HEK293T (cell line): Measurements from ENCODE around the gene DHFR2.

Experiments
- BHLHE40 ChIP-seq: fragments of 450-650 bp; IDR thresholded peaks from 2 replicates; pipeline ENCODE4 v1.6.1; 2016; ENCODE audit warnings: mild to moderate bottlenecking, moderate library complexity, borderline replicate concordance
- FOXK2 ChIP-seq: fragments of 450-650 bp; IDR thresholded peaks from 2 replicates; pipeline ENCODE4 v1.6.1; 2016; ENCODE audit warnings: mild to moderate bottlenecking
- SUZ12 ChIP-seq: fragments of 450-650 bp; IDR thresholded peaks from 2 replicates; pipeline ENCODE4 v1.6.1; 2016; ENCODE audit warnings: mild to moderate bottlenecking
- TF ChIP-seq, protein P1 (sequence below): fragments of 450-650 bp; IDR thresholded peaks from 2 replicates; pipeline ENCODE4 v1.6.1; 2016

DNA sequence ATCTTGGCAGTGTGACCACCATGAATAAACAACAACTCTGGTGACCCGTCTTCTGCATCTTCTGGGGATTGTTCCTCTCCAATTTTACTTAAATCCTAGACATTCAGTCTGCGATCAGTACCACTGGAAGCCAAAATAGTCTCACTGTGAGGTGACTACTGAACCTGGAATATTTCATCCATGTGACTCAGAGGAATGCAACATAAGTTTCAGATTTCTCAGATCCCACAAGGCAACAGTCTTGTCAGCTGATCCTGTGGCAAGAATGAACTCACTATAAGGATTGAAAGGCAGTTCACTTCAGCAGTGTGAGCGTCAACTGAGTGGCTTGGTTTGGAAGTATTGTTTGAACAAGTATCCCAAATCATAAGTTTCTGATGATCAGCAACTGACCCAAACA, 13.3 kb upstream of the DHFR2 start:
- TF ChIP-seq SUZ12 (no peak), BHLHE40 (no peak), FOXK2 (no peak)
- TF ChIP-seq, protein P1, sequence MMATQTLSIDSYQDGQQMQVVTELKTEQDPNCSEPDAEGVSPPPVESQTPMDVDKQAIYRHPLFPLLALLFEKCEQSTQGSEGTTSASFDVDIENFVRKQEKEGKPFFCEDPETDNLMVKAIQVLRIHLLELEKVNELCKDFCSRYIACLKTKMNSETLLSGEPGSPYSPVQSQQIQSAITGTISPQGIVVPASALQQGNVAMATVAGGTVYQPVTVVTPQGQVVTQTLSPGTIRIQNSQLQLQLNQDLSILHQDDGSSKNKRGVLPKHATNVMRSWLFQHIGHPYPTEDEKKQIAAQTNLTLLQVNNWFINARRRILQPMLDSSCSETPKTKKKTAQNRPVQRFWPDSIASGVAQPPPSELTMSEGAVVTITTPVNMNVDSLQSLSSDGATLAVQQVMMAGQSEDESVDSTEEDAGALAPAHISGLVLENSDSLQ = no peak
